Measurements from ENCODE around the gene LYSMD2. TPM values are rescaled to one million over a fixed set of nuclear protein-coding genes. Genes with fewer than 3 reads are reported as not detected.

Gene LYSMD2
- total and polyA plus RNA-seq, 9 of the 15 experiments (the other 6 are each of a cell fraction or from before 2014, with no cell fraction given) = 4.3 to 30.3 (median 9.8) TPM

DNA sequence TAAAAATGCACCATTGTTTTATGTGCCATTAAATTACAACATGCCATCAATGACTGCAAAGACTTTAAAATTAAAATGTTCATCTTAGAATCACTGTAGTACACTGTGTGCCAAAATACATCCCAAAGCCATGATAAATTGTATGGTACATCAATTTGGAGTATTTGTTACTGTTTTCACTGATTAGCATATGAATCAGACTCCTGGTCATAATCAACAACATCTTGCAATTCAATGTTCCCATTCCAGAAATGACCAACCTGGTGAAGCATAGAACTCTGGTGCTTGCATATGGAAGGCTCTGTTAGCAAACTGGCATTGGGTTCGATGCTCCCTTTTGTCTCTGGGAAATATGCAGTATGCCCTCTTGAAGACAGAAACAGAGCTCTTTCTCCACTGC lies 22.5 kb downstream of the LYSMD2 start:
- 18% methylated on average over 1 of the region's 1 CpG for WGBS (ENCODE audit: insufficient coverage, low coverage, missing lambda C conversion rate)
- Histone ChIP-seq H3K9me3 (replicated peaks; ENCODE audit: control insufficient read depth, insufficient read depth, low read depth, low read length) (no peaks in the 10 kb centered on the region), H3K27ac (ENCODE audit: extremely low read depth, low read depth, low read length) (no peak overlapping the region), H3K4me3 (no peak overlapping the region), H3K4me2 (ENCODE audit: insufficient read depth, low read length) (no peak overlapping the region), H4K20me1 (replicated peaks; ENCODE audit: control insufficient read depth, insufficient read depth, low read length) (no peaks in the 10 kb centered on the region), H3K27me3 (ENCODE audit: control insufficient read depth in 2 of 2, insufficient read depth in 2 of 2, low read length in 2 of 2) (no peaks in the 10 kb centered on the region), H3K4me1 (replicated peaks in 1 of 2; ENCODE audit: control insufficient read depth in 2 of 2, insufficient read depth in 2 of 2, low read length in 2 of 2) (peaks cover 0 to 3% of the 10 kb centered on the region in 2 experiments; a peak in 2 of 5 replicates), H3K9ac (ENCODE audit: insufficient read depth in 1 of 2, low read depth in 2 of 2, low read length in 2 of 2) (no peak overlapping the region), H3K36me3 (ENCODE audit: control insufficient read depth, insufficient read depth, low read length) (peaks cover 17% of the 10 kb centered on the region; the same call in 2 of the 3 replicates), H2AFZ (ENCODE audit: low read depth, low read length) (no peak overlapping the region), H3K9me1 (ENCODE audit: control insufficient read depth, insufficient read depth, low read length) (no peaks in the 10 kb centered on the region), H3K79me2 (ENCODE audit: control insufficient read depth, insufficient read depth, low read length) (no peaks in the 10 kb centered on the region)
- BruUV-seq (replicated peaks) = no TSS peak
- FAIRE-seq (peak; percentile 6), DNase-seq (ENCODE audit: extremely low read depth in 1 of 4, low spot score in 3 of 4) (no peak), ATAC-seq (no peak)
- CTCF ChIA-PET (ENCODE audit: low intra/inter-chr PET ratio) = no interaction called here
- intact Hi-C loops (cut with micrococcal nuclease) = no loop called here
- POLR2A ChIA-PET = no interaction called here
- in situ Hi-C loops (cut with MboI) = no loop called here
- TF ChIP-seq HNRNPH1 (optimal IDR thresholded peaks at IDR 0.05; ENCODE audit: low read depth, low read length) (no peak), C11orf30 (IDR thresholded peaks at IDR 0.05; ENCODE audit: low read depth) (no peak), HEY1 (CRISPR knock-in tag; IDR thresholded peaks at IDR 0.05; ENCODE audit: borderline replicate concordance) (no peak), MTF1 (CRISPR knock-in tag; IDR thresholded peaks at IDR 0.05; ENCODE audit: borderline replicate concordance) (no peak), ZNF121 (CRISPR knock-in tag; conservative IDR thresholded peaks at IDR 0.05) (no peak), NFYB (IDR thresholded peaks at IDR 0.05; ENCODE audit: extremely low read depth, insufficient read length) (no peak), RFX1 (IDR thresholded peaks at IDR 0.05) (no peak), PTBP1 (IDR thresholded peaks at IDR 0.05; ENCODE audit: low read depth, low read length) (no peak), MYC (IDR thresholded peaks at IDR 0.05; ENCODE audit: low read depth, low read length) (no peak), MYC (CRISPR knock-in tag; IDR thresholded peaks at IDR 0.05; ENCODE audit: borderline replicate concordance, low read depth) (no peak), ZNF589 (CRISPR knock-in tag; IDR thresholded peaks at IDR 0.05; ENCODE audit: low read depth) (no peak), MXI1 (IDR thresholded peaks at IDR 0.05; ENCODE audit: low read depth, low read length) (no peak), ESRRA (IDR thresholded peaks at IDR 0.05; ENCODE audit: borderline replicate concordance, low read depth) (no peak), GATAD2A (IDR thresholded peaks at IDR 0.05) (no peak)
- TF ChIP-seq, protein P1, sequence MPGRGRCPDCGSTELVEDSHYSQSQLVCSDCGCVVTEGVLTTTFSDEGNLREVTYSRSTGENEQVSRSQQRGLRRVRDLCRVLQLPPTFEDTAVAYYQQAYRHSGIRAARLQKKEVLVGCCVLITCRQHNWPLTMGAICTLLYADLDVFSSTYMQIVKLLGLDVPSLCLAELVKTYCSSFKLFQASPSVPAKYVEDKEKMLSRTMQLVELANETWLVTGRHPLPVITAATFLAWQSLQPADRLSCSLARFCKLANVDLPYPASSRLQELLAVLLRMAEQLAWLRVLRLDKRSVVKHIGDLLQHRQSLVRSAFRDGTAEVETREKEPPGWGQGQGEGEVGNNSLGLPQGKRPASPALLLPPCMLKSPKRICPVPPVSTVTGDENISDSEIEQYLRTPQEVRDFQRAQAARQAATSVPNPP (IDR thresholded peaks at IDR 0.05; ENCODE audit: borderline replicate concordance, insufficient read depth, insufficient read length) = no peak
- TF ChIP-seq, protein P2, sequence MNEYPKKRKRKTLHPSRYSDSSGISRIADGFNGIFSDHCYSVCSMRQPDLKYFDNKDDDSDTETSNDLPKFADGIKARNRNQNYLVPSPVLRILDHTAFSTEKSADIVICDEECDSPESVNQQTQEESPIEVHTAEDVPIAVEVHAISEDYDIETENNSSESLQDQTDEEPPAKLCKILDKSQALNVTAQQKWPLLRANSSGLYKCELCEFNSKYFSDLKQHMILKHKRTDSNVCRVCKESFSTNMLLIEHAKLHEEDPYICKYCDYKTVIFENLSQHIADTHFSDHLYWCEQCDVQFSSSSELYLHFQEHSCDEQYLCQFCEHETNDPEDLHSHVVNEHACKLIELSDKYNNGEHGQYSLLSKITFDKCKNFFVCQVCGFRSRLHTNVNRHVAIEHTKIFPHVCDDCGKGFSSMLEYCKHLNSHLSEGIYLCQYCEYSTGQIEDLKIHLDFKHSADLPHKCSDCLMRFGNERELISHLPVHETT (CRISPR knock-in tag; conservative IDR thresholded peaks at IDR 0.05 in 1 of 2, IDR thresholded peaks at IDR 0.05 in 1 of 2) = no peak
- TF ChIP-seq, protein P3, sequence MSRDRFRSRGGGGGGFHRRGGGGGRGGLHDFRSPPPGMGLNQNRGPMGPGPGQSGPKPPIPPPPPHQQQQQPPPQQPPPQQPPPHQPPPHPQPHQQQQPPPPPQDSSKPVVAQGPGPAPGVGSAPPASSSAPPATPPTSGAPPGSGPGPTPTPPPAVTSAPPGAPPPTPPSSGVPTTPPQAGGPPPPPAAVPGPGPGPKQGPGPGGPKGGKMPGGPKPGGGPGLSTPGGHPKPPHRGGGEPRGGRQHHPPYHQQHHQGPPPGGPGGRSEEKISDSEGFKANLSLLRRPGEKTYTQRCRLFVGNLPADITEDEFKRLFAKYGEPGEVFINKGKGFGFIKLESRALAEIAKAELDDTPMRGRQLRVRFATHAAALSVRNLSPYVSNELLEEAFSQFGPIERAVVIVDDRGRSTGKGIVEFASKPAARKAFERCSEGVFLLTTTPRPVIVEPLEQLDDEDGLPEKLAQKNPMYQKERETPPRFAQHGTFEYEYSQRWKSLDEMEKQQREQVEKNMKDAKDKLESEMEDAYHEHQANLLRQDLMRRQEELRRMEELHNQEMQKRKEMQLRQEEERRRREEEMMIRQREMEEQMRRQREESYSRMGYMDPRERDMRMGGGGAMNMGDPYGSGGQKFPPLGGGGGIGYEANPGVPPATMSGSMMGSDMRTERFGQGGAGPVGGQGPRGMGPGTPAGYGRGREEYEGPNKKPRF (IDR thresholded peaks at IDR 0.05; ENCODE audit: low read depth, low read length) = no peak
- TF ChIP-seq, protein P4, sequence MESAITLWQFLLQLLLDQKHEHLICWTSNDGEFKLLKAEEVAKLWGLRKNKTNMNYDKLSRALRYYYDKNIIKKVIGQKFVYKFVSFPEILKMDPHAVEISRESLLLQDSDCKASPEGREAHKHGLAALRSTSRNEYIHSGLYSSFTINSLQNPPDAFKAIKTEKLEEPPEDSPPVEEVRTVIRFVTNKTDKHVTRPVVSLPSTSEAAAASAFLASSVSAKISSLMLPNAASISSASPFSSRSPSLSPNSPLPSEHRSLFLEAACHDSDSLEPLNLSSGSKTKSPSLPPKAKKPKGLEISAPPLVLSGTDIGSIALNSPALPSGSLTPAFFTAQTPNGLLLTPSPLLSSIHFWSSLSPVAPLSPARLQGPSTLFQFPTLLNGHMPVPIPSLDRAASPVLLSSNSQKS (CRISPR knock-in tag; IDR thresholded peaks at IDR 0.05) = no peak

Data from K562 (cell line).